Astrocyte of the cerebellum (primary cell): ENCODE data around the gene CACTIN.
A peak's percentile ranks its signal among the peaks of the same experiment; 100 is the strongest.

Source experiments
- DNase-seq: peaks from one replicate; pipeline ENCODE4 v3.0.0-alpha.2; 2011; ENCODE audit warnings: low read depth
- H3K4me3 ChIP-seq: 2 replicates; pipeline ENCODE4 v1.5.1; 2011; ENCODE audit warnings: mild to moderate bottlenecking, low read depth, low read length, moderate library complexity
- CTCF ChIP-seq: IDR thresholded peaks from 2 replicates; pipeline ENCODE4 v1.5.1; 2012; ENCODE audit warnings: low read length, low read depth, moderate library complexity, mild to moderate bottlenecking; ENCODE audit errors: missing control alignments
- in situ Hi-C: cut with HindIII; loops from 2 replicates; pipeline ENCODE4 v1.10.0; 2017; ENCODE audit warnings: low sequenced_read_pairs

The CACTIN gene

GRCh38 chr19:3671680-3672574 is 45.3 kb upstream of the CACTIN start:
- in situ Hi-C loops, result no loop called here
- no peak overlapping the region for H3K4me3 ChIP-seq
- no peak for DNase-seq
- peak; percentile 16 for TF ChIP-seq CTCF

GRCh38 chr19:3670796-3671679 is 44.4 kb upstream of the CACTIN start:
- TF ChIP-seq CTCF, result no peak
- H3K4me3 ChIP-seq, result no peak overlapping the region
- DNase-seq, result no peak
- in situ Hi-C loops, result no loop called here

DNA sequence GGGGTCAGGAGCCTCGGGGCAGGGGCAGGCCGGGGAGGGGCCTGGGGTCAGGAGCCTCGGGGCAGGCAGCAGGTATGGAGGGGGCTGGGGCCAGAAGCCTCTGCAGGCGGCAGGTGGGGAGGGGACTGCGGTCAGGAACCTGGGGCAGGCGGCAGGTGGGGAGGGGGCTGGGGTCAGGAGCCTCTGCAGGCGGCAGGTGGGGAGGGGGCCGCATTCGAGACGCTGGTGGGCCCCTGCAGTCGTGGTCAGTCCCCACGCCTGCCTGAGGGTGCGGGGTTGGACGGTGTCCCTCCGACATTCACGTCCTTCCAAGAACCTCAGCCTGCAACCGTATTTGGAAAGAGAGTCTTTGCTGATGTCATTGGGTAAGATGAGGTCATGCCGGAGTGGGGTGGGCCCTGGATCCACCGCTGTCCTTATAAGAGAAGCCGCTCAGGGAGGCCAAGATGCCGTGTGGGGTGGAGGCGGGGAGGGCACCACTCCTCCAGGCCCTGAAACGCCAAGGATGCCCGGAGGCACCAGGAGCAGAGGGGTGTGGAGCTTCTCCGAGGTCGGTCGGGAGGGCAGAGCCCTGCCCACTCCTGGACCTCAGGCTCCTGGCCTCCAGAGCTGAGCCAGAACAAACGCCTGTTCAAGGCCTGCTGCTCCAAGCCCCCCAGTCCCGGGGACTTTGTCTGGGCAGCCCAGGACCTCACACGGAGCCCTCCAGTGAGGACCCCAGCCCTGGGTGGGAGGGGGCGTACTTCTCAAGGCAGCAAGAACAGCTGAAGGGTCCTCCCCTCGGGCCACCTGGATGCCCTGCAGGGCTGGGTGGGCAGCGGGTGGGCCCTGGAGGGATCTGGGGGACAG is 43.6 kb upstream of the CACTIN start:
- TF ChIP-seq CTCF, result no peak
- in situ Hi-C loops, result no loop called here
- H3K4me3 ChIP-seq, result no peak overlapping the region
- DNase-seq, result no peak

DNA sequence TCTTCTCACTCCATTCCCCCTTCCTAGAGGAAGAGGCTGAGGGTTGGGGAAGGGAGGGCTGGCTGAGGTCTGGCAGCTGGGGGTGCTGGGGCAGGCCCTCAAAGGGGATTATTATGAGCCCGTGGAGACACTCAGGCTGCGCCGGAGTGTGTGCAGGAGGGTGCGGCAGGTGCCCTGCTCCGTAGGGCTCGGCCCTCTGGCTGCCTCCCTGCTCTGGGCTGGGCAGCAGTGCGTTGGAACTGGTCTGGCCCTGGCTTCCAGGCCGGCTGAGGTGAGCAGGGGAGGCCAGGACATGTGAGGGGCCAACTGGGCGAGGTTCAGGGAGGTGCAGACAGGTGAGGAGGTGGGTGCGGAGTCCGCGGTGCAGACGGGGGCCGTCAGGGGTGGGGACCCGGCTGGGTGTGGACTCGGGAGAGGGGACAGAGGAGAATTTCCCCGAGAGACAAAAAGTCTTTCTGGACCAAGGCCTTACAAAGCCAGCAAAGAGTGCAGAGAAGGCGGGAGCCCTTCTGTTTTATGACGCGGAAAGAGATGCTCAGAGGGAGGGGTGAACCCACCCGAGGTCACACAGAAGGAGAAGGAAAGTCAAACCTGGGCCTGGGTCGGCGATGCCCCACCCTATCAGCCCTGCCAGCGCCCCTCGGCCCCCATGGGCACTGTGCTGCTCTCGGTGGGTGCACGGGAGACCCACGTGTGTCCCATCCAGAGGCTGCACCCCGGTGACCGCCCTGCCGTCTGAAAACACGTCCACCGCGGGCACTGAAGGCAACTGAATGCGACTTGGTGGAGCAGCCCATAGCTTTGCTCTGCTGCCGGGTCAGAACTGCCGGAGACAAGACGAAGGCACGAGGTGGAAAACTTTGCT is 42.7 kb upstream of the CACTIN start:
- in situ Hi-C loops, result no loop called here
- no peak for DNase-seq
- no peak overlapping the region for H3K4me3 ChIP-seq
- TF ChIP-seq CTCF, result no peak

DNA sequence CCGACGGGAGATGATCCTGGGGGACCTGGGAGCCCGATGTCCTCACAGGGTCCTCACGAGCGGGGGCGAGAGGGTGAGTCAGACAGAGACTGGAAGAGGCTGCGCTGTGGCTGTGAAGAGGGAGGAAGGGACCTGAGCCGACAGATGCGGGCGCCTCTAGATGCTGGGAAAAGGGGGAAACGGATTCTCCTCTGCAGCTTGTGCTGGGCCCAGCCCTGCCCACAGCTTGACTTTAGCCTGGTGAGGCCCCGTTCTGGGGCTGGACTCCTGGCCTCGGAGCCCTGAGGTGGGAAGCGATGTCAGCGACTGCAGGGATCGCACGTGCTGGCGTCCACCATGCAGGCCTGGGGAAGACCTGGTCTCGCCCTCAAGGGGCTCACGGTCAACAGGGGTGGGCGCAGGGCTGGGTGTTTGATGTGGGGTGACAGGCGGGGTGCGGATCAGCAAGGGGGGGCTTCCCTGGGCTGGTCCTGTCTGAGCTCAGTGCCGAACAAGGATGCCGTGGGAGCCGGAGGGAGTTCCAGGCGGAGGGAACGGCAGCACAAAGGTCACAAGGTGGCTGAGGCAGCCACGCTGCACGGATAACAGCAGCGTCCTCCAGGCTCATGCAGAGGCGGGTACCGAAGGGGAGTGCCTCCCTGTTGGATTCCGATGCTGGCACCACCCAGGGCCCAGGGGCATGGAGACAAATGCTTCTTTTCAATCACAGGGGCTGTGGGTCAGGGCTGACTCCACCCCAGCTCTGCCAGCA is 41.9 kb upstream of the CACTIN start:
- no peak for TF ChIP-seq CTCF
- H3K4me3 ChIP-seq, result no peak overlapping the region
- DNase-seq, result no peak
- in situ Hi-C loops, result no loop called here
